ENCODE measurements around the gene MARCHF10.
"Not testable (repeated sequence)": the region's sequence is repeated elsewhere in the genome, so short reads cannot be mapped to it uniquely, and the experiment has no call there.

MARCHF10 gene, protein sequence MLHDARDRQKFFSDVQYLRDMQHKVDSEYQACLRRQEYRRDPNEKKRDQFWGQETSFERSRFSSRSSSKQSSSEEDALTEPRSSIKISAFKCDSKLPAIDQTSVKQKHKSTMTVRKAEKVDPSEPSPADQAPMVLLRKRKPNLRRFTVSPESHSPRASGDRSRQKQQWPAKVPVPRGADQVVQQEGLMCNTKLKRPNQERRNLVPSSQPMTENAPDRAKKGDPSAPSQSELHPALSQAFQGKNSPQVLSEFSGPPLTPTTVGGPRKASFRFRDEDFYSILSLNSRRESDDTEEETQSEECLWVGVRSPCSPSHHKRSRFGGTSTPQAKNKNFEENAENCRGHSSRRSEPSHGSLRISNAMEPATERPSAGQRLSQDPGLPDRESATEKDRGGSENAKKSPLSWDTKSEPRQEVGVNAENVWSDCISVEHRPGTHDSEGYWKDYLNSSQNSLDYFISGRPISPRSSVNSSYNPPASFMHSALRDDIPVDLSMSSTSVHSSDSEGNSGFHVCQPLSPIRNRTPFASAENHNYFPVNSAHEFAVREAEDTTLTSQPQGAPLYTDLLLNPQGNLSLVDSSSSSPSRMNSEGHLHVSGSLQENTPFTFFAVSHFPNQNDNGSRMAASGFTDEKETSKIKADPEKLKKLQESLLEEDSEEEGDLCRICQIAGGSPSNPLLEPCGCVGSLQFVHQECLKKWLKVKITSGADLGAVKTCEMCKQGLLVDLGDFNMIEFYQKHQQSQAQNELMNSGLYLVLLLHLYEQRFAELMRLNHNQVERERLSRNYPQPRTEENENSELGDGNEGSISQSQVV

GRCh38 chr17:62807812-62808575 lies at the start of gene MARCHF10:
Gene MARCHF10, minus strand, starts transcription at chr17:62808314. Its CDS starts 6,579 bp downstream, at chr17:62801735.
- DNase-seq (ENCODE audit: low spot score): no peak

GRCh38 chr17:62857526-62857925 lies 49.4 kb upstream of the MARCHF10 start:
- DNase-seq (ENCODE audit: low spot score): no peak

- DNase-seq (ENCODE audit: low spot score): no peak
Measured at GRCh38 chr17:62856594-62856993, 48.5 kb upstream of the MARCHF10 start.

DNA sequence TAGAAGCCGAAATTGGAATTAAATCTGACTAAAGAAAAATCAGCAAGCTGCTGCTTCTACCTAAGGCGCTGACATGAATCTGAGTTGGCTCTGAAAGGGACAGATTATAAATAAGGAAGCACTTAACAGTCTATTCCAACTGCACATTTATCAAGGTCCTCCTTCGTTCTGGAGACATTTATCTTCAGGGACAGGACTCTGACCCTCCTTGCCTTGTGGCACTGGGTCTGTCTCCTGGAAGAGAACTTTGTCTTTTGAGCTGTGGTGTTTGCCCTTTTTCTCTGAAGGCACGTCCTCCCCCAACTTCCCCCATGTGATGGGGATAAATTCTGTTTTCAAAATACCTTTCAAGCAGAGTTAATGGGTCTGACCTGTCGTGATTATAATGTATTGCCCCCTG lies 47.0 kb upstream of the MARCHF10 start:
- DNase-seq (ENCODE audit: low spot score): no peak

DNA sequence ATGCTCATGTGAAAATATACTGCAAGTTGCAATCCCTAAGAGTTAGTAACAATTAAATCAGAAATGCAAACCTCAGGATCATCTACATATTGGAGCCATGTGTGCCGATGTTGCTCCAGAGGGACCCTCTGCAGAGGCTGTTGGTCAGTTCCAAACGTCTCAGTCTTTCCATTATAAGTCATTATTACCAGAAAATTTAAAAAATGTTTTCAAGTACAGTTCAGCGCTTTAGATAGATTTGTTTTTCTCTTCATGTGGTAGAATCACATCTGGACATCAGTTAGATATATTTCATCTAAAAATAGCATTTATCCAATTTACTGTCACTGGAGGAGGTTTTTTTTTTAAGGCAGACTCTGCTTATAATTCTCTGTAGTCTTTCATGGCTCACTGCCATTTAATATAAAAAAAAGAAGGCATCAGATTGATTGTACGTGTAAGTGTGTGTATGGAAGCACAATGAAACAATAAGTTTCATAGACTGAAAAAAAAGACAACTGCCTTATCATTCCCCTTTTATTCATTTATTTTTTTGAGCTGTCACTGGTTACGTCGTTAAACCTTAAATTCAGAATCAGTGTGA lies 46.1 kb upstream of the MARCHF10 start:
- no peak for DNase-seq (ENCODE audit: low spot score)

GRCh38 chr17:62852195-62852594 lies 44.1 kb upstream of the MARCHF10 start:
- DNase-seq (ENCODE audit: low spot score): no peak

- not testable (repeated sequence) for DNase-seq (ENCODE audit: low spot score)
Measured at GRCh38 chr17:62849591-62850415, 41.7 kb upstream of the MARCHF10 start.

DNA sequence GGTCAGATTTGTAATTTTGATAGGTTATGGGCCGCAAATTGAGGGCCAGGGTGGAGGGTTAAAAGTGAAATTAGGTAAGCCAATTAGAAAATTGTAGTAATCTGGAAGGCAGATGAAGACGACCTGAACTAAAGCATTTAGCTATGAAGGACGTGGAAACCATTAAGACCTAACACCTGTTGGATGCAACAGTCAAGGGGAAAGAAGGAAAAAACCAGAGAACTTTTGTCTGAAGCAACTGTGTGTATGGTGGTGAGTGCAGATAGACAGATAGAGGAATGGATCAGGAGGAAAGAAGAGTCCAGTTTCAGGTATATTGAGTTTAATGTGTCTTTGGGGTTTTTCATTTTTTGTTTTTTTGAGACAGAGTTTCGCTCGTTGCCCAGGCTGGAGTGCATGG lies 40.2 kb upstream of the MARCHF10 start:
- no peak for DNase-seq (ENCODE audit: low spot score)

DNA sequence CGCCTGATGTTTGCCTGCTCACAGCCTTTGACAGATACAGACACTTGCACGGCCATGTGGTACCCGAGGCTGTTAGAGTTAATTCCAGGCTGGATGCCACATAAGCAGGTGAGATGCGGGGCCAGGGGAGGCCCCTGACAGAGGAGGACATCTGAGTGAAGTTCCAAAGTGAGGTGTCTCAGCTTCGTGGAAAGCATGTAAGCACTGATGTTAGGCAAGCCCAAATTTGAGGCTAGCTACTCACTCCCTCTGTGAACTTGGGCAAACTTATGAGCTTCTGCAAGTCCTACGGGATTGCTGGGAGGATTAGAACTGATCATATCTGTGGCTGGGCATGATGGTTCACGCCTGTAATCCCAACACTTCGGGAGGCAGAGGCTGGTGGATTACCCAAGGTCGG lies 39.3 kb upstream of the MARCHF10 start:
- DNase-seq (ENCODE audit: low spot score): no peak

GRCh38 chr17:62840871-62841270 lies 32.8 kb upstream of the MARCHF10 start:
- no peak for DNase-seq (ENCODE audit: low spot score)

DNA sequence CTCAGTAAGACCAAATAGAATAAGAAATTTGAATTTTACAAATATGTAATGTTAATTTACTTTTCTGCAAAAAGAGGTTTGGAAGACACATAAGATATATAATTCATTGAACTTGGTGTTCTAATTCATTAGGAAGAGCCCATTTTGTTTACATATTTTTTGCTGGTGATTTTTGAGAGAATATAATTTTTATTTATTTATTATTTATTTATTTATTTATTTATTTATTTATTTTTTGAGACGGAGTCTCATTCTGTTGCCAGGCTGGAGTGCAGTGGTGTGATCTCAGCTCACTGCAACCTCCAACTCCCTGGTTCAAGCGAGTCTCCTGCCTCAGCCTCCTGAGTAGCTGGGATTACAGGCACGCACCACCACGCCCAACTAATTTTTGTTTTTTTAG lies 25.7 kb upstream of the MARCHF10 start:
- DNase-seq (ENCODE audit: low spot score): not testable (repeated sequence)

DNA sequence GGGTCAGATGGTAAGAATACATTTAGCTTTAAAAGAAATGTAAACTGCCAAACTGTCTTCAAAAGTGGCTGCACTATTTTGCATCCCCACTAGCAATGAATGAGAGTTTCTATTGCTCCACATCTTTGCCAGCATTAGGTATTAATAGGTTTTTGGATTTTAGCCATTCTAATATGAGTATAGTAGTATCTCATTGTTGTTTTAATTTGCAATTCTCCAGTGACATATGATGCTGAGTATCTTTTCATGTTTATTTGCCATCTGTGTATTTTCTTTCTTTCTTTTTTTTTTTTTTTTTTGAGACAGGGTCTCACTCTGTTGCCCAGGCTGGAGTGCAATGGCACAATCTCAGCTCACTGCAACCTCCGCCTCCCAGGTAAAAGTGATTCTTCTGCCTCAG lies 24.3 kb upstream of the MARCHF10 start:
- no peak for DNase-seq (ENCODE audit: low spot score)

DNA sequence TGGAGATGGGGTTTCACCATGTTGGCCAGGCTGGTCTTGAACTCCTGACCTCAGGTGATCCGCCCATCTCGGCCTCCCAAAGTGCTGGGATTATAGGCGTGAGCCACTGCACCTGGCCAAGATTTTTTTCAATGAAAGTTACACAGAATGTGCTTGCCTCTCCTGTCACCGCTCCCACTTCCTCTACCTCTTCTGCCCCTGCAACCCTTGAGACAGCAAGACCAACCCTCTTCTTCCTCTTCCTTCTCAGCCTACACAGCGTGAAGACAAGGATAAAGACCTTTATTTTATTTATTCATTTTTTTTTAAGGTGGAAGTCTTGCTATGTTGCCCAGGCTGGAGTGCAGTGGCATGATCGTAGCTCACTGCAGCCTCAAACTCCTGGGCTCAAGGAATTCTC lies 23.0 kb upstream of the MARCHF10 start:
- not testable (repeated sequence) for DNase-seq (ENCODE audit: low spot score)

- DNase-seq (ENCODE audit: low spot score): no peak
Measured at GRCh38 chr17:62827746-62828485, 19.8 kb upstream of the MARCHF10 start.

- no peak for DNase-seq (ENCODE audit: low spot score)
Measured at GRCh38 chr17:62826956-62827355, 18.8 kb upstream of the MARCHF10 start.

DNA sequence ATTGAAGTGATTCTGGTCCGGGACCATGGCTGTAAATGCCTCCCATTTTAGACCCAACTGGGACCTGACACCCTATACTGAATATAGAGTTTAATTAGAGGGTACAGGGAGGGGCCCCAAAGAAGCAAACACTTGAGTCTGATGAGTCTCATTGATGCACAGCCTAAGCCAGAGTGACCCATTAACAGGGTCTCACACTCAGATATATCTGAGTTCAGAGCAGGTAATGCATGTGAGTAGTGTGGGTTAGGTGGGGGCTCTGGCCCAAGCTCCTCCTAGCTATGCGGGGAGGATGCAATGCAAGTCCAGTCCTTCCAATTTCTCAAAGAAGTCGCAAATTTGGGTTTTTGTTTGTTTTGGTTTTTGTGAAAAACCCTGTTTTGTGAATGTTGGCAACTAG lies 17.1 kb upstream of the MARCHF10 start:
- DNase-seq (ENCODE audit: low spot score): no peak

GRCh38 chr17:62824290-62825131 lies 16.4 kb upstream of the MARCHF10 start:
- peak; percentile 75 for DNase-seq (ENCODE audit: low spot score)

DNA sequence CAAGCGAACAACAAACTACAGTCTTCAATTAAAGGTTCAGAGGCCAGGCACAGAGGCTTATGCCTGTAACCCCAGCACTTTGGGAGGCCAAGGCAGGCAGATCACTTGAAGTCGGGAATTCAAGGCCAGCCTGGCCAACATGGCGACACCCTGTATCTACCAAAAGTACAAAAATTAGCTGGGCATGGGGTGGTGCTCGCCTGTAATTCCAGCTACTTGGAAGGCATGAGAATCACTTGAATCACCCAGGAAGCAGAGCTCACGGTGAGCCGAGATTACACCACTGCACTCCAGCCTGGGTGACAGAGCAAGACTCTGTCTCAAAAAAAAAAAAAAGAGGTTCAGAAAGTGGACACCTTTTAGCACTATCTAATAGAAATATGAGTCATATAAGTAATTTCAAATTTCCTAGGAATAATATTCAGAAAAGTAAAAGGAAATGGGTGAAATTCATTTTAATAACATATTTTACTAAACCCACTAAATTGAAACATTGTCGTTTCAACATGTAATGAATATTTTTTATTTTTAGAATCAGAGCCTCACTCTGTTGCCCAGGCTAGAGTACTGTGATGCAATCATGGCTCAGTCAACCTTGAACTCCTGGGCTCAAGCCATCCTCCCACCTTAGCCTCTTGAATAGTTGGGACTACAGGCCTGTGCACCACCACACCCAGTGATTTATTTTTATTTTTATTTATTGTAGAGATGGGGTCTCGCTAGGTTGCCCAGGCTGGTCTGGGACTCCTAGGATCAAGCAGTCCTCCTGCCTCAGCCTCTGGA lies 15.2 kb upstream of the MARCHF10 start:
- no peak for DNase-seq (ENCODE audit: low spot score)
